HG02870 (cell line): ENCODE measurements around the gene UQCC5.
"Not testable (repeated sequence)": the region's sequence is repeated elsewhere in the genome, so short reads cannot be mapped to it uniquely, and the experiment has no call there.

Experiments
- ATAC-seq: cut with Tn5 transposase; IDR thresholded peaks from one replicate; pipeline ENCODE4 v1.9.1; 2021; ENCODE audit warnings: mild to moderate bottlenecking, moderate library complexity; ENCODE audit not compliant: unreplicated experiment

Gene UQCC5

DNA sequence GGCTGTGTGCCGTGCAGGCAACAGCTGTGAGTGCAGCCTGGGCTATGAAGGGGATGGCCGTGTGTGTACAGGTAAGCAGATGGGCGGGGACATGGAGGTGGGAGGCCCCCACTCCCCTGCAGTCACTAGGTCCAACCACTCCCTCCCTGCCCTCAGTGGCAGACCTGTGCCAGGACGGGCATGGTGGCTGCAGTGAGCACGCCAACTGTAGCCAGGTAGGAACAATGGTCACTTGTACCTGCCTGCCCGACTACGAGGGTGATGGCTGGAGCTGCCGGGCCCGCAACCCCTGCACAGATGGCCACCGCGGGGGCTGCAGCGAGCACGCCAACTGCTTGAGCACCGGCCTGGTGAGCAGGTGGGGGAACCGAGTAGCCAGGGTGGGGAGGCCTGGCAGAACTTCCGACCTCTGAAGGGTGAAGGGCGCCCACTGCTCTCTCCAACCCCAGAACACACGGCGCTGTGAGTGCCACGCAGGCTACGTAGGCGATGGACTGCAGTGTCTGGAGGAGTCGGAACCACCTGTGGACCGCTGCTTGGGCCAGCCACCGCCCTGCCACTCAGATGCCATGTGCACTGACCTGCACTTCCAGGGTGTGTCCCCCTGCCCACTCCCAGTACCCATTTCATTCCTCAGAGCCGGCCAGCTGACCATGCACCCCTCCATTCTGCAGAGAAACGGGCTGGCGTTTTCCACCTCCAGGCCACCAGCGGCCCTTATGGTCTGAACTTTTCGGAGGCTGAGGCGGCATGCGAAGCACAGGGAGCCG, 14.3 kb upstream of the UQCC5 start:
- ATAC-seq = no peak

DNA sequence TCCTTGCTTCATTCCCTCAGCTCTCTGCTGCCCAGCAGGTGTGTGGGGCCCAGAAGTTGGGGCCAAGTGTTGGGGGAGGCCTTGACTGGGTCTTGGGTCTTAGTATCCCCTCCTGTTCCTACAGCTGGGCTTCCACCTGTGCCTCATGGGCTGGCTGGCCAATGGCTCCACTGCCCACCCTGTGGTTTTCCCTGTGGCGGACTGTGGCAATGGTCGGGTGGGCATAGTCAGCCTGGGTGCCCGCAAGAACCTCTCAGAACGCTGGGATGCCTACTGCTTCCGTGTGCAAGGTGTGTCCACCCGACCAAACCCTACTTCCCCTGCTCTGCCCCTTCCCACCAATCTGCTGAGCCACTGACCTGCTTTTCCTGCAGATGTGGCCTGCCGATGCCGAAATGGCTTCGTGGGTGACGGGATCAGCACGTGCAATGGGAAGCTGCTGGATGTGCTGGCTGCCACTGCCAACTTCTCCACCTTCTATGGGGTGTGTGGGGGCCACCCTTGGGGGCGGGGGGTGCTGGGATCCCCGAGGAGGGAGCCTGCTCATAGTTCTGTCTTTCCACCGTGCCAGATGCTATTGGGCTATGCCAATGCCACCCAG, 13.7 kb upstream of the UQCC5 start:
- ATAC-seq = no peak

DNA sequence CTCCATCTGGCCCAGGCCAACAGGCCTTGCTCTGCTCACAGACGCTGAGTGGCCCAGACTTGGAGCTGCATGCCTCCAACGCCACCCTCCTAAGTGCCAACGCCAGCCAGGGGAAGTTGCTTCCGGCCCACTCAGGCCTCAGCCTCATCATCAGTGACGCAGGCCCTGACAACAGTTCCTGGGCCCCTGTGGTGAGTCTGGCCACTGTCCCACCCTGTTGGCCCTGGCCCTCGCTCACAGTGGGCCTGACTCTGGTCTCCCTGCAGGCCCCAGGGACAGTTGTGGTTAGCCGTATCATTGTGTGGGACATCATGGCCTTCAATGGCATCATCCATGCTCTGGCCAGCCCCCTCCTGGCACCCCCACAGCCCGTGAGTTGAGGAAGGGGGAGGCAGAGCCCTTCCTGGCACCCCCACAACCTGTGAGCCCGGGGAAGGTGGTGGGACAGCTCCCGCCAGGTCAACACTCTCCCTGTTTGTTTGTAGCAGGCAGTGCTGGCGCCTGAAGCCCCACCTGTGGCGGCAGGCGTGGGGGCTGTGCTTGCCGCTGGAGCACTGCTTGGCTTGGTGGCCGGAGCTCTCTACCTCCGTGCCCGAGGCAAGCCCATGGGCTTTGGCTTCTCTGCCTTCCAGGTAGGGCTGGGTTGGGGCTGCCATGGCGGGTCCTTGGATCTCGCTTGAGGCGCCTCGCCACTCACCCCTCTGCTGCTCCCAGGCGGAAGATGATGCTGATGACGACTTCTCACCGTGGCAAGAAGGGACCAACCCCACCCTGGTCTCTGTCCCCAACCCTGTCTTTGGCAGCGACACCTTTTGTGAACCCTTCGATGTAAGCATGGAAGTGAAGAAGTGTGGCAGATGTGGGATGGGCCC, 12.8 kb upstream of the UQCC5 start:
- no peak for ATAC-seq

DNA sequence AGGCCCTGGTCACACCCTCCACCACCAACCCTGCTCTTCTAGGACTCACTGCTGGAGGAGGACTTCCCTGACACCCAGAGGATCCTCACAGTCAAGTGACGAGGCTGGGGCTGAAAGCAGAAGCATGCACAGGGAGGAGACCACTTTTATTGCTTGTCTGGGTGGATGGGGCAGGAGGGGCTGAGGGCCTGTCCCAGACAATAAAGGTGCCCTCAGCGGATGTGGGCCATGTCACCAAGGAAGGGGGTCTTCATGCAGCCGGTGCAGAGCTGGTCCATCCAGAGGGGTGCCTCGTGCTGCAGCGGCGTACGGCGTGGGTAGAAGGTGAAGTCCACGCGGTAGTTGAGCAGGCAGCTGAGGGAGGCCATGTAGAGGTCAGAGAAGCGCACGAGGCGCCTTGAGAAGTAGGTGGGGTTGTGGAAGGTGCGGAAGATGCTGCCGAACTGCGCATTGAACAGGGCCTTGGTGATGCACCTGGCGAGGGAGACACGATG, 12.1 kb upstream of the UQCC5 start:
- no peak for ATAC-seq

DNA sequence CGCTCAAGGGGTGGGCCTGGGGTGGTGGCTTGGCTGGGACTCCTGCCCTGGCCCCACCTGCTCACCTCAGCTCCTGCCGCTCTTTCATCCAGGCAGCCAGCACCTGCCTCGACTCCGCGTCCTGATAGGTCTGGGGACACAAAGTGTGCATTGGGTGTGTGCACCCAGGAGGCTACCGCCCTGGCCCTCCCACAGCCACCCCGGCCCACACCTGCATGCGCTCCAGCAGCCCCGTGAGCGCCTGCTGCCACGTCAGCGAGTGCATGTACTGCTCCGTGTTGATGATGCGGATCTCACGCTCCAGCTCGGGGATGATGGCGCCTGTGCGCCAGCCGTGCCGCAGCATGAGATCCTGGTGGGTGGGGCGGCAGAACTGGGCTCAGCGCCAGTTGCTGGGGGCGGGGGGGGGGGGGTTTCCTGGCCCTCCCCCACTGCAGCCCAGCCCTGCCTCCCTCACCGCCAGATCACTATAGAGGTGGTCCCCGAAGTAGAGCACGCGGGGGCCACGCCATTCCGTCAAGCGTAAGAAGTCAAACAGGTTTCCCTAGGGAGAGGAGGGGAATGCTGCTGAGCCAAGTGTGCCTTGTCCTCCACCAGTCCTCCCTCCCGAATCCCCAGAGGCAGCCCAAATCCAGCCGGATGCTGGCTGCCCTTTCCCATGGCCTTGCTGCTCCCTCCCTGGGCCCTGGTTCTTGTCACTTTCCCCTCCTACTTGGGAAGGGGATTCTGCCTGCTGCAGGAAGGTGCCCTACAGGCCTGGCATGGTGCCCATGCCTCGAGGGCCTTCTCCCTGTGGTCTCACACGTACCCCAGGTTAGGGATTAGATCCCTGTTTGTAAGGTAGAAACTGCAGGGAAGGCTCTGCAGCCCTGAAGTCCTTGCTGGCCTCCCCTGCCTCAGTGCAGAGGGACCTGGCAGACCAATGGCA, 11.4 kb upstream of the UQCC5 start:
- no peak for ATAC-seq

DNA sequence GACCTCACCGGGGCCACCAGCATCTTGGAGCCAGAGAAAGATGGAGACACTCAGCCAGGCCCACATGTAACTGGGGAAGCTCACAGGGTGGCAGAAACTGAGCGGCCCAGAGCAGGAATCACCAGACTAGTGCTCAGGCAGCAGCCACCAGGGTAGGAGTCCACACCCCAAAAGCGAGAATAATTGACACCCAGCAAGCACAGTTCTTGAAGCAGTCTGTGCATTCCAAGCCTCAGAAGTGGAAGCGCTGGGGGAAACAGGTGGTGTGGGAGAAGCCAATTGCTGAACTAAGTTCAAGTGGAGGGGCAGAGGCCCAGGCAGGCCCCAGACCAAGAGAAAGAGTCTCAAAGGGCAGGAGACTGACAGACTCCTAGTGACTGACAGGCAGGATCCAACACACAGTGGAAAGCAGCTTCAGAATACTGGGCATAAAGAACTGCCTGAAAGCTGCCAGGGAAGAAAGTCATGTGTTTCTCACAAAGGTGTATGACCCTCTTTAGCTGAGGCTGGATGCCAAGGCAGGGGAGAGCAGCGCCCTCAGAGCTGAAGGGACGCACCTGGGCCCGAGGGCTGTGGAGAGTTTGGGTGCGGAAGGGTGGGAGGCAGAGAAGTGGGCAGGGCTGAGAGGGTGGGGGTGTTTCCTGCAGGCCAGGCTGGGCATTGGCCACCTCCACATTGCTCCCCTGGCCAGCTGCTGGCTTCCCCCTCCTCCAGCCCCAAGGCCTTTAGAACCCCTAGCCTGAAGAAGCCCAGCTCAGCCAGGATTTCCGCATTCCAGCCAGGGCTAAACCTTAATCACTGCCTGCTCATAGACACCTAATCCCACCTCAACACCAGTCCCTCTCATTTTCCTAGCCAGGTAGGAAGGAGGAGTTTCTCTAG, 10.5 kb upstream of the UQCC5 start:
- ATAC-seq = no peak

DNA sequence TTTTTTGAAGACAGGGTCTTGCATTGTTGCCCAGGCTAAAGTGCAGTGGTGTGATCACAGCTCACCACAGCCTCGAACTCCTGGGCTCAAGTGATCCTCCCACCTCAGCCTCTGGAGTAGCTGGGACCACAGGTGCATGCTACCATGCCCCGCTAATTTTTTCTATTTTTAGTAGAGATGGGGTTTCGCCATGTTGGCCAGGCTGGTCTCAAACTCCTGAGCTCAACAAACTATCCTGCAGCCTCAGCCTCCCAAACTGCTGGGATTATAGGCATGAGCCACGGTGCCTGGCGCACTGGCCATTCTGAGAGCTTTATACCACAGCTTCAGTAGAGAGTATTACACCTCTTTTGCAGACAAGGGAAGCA, 9.8 kb upstream of the UQCC5 start:
- ATAC-seq = not testable (repeated sequence)

DNA sequence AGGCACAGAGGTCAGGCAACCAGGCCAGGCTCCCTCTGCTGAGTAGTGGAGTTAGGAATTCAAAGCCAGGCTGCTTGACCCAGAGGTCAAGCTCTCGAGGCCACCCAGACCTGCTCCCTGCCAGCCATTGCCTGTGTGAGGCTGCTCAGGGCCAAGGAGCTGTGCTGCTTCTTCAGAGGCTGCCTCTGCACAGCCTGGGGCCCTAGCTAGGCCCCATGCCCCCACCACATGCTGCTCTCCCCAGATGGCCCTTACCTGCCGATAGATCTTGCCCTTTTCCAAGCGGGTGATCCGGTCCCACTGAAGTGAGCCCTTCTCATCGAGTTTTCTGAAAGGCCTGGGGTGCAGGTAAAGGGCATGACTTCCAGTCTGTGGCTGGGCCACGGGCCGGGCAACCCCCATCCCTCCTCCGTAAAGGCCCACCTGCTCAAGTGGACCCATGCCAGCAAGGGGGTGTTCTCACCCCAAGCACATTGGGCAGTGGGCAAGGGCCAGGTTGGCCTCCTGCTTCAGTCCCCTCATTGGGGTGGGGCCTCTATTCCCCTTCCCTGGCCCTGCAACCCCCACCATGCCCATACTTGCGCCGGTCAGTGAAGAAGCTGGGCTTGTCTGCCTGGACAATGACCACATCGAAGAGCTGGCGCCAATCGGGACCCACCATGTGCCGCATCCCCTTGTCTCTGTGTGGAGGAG, 9.2 kb upstream of the UQCC5 start:
- ATAC-seq = no peak

DNA sequence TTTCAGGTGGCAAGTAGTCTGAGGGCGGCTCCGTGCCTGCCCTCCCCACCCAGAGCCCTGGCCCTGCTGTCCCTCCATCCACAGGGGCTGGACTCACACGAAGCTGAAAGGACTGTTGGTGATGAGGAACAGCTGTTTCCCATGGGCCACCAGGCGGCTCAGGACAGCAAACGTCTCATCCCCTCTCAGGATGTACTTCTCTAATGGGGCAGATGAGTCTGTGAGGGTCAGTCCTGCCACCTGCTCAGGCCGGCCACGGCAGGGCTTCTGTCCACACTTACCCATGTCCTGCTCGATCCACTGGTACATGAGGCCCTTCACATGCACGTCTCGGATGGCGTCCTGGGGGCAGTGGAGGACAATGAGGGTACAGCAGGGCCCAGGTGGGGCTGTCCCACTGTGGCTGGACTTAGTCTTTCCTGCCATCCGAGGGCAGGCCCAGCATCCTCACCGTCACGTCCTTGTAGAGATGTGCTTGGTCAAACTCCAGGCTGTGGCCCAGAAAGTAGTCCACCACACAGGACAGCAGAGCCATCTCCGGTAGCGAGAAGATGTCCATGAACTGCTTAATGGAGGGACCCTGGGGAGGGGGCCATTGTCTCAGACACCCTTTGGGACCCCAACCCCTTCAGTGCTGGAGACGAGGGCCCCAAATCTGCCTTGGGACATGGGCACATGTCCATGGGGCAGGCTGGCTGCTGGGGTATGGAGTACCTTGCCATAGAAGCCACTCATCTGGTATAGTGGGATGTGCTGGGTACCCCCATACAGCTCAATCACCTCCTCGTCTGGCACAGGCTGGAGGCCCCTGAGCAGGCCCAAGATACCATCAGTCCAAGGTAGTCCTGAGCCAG, 8.4 kb upstream of the UQCC5 start:
- no peak for ATAC-seq

DNA sequence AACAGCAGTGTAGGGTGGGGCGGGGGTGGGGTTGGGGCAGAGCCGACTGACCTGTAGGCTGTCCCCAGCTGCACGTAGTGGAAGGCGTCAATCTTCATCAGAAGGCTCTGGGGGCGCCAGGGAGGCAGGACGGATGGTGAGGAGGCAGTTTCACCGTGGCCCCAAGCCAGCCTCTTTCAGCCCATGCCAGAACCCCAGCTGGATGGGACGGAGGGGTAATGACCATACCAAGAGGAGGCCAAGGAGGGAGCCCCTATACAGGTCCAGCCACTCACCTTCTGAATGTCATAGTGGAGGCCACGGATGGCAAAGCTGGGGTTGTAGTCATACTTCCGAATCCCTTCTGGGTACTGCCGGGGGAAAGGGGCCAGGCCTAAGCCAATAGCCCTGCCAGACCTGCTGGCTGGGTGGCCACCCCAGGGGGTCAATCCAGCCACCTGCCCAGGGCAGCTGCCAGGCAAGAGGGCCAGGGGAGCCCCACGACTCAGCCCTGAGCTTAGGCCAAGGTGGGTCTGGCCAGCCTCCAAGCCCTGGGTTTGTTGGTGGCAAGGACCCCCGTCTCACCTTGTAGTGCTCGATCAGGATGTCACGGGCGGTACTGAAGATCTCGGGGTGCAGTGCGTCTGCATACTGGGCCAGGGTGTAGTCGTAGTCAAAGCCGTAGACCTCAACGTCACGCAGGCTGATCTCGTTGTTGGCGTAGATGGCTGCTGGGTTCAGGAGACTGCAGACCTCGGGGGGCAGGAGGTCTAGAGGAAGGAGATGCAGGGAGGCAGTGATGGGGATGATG, 7.6 kb upstream of the UQCC5 start:
- ATAC-seq = no peak

DNA sequence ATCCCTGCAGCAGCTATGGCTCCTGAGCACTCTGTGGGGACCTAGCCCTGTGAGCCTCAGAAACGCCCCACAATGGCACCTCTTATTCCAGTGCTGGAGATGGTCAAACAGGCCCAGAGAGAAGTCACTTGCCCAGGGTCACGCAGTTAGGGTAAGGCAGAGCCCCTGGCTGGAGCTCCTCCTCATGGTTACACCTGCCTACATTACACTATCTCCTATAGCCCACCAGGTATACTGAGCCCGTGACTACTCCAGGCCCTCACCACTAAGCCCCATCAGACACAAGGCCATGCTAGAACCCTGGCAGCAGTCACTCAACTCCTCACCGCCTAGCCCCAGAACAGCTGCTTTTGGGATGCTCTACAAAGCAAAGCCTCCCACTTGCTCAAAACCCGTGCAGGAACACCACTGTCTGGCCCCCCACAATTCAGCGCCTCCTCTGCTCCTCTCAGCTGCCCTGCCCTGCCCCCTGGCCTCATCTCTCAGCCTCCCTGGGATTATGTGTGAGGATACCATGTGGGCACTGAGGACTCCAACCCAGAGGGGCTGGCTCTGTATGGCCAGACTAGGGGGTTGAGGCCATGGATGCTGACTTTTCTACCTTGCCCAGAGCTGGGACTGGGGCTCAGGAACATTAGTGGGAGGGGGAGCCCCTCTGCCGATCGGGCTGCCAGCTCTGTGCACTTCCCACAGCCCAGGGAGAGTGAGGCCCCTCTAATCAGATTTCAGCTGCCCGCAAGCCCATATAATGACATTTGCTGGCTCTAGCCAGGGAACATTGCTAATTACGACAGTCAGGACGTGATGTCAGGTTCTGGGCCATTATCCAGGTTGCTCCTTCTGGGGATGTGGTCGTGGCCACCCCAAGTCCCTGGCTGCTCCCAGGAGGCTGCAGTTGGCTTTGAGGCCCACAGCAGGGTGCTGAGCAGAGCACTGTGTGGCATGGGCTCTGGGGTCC, 6.8 kb upstream of the UQCC5 start:
- ATAC-seq = no peak

DNA sequence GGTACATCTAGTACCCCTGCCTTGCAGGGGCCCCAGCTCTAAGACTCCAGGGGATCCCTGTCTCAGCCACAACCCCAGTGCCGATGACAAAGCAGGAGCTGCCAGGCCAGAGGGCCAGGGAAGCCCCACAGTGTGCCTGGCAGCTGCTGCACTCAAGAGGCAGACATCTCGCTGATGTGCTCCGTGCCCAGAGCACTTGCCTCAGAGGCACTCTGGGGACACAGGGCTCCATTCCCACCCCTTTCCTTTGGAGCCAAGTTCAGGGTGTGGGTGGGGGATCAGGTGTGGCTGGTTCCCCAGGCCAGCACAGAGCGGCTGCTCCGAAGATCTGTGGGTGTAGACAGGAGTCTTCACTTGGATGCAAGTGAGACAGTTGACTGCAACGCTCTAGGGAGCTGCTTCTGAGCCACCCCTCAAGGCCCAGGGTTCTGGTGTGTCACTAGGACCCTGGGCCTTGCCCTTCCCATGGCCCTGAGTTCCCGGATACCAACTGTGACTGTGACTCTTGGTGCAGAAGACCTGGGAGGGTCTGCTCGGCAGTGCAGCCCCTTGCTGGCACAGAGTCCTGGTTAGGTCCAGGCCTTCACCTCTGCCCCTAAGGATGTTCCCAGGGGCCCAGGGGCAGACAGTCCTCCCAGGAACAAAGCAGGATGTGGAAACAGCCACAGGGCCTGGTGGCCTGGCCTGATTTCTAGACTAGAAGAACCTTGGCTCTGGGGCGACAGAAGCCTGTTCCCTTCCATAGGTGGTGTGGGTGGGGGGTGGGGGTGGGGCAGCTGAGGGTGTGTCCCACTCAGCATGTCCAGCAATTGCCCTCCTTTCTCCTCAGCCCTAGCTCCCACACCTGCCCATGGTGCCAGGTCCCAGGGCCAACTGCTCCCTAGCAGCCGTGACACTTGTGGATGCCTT, 5.2 kb upstream of the UQCC5 start:
- no peak for ATAC-seq

DNA sequence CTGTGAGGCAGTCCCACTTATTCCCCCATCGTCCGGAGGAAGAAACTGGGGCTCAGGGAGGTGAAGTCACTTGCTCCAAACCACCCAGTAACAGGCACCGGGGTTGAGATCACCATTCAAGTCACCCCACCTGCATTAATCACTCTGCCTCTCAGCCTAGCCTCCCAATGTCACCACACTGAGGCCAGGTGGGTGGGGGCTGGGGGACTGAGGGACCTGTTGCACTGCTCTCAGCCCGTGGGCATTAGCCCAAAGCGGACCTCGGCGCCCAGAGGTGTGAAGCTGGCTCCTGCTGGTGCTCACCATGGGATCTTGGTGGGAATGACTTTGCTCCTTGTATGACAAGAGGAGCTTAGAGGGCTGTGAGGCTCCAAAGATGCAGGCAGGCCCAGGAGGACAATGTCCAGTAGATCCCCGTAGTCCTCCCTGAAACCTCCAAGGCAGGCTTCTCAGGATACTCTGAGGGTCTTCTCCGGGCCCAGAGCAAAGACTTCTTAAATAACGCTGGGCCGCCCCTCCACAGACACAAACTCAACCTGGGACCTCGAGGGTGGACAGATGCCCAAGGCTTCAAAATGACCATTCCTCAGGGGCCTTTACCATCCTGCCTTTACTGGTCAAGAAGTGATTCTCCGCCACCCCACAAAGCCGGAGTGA, 4.4 kb upstream of the UQCC5 start:
- ATAC-seq = no peak

DNA sequence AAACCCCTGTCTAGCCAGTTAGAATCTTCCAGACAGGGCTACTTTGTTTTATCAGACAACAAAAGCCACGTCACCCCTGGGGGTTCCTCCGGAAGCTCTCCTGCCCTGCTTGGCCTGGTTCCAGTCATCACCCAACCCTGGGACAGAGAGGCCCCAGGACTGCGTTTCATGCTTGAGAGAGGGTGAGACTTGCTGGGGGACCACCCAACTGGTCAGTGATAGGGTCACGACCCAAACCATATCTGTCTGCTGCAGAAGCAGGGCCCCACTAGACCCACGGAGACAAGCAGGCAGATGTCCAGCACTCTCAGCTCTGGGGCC, 3.9 kb upstream of the UQCC5 start:
- no peak for ATAC-seq
